DOHH2 (cell line): ENCODE measurements around the gene HDAC3.

Experiments
- H3F3A ChIP-seq: fragments of 200-600 bp; sonication (generic), shearing (Covaris generic); 2 replicates; pipeline ENCODE4 v1.6.0; 2016; ENCODE audit warnings: antibody characterized with exemption, mild to moderate bottlenecking; ENCODE audit not compliant: control insufficient read depth, insufficient read depth
- H3K27ac ChIP-seq: fragments of 200-600 bp; sonication (generic); 2 replicates; pipeline ENCODE4 v1.5.1; 2014; ENCODE audit warnings: low read depth, mild to moderate bottlenecking, low read length, moderate library complexity
- H3K27me3 ChIP-seq: fragments of 200-600 bp; sonication (generic); 2 replicates; pipeline ENCODE4 v1.6.1; 2014; ENCODE audit warnings: mild to moderate bottlenecking, low read length, mixed read lengths; ENCODE audit not compliant: control insufficient read depth
- H3K36me3 ChIP-seq: fragments of 200-600 bp; sonication (generic); 2 replicates; pipeline ENCODE4 v1.6.1; 2014; ENCODE audit warnings: mild to moderate bottlenecking, low read length, moderate library complexity, mixed read lengths; ENCODE audit not compliant: control insufficient read depth
- H3K4me1 ChIP-seq: fragments of 200-600 bp; sonication (generic); 2 replicates; pipeline ENCODE4 v1.6.1; 2014; ENCODE audit warnings: mild to moderate bottlenecking, low read length, mixed read lengths; ENCODE audit not compliant: control insufficient read depth
- H3K4me2 ChIP-seq: fragments of 200-600 bp; sonication (generic); 2 replicates; pipeline ENCODE4 v1.6.0; 2014; ENCODE audit warnings: mild to moderate bottlenecking, low read length, moderate library complexity
- H3K4me3 ChIP-seq: fragments of 200-600 bp; sonication (generic); 2 replicates; pipeline ENCODE4 v1.5.1; 2014; ENCODE audit warnings: mild to moderate bottlenecking, low read length, mixed read lengths
- H3K79me2 ChIP-seq: fragments of 200-600 bp; sonication (generic); 2 replicates; pipeline ENCODE4 v1.6.1; 2014; ENCODE audit warnings: mild to moderate bottlenecking, low read length, mixed read lengths; ENCODE audit not compliant: control insufficient read depth
- H3K9me2 ChIP-seq: fragments of 200-600 bp; sonication (generic); replicated peaks from 2 replicates; pipeline ENCODE4 v1.6.1; 2014; ENCODE audit warnings: mild to moderate bottlenecking, low read length, mixed read lengths; ENCODE audit not compliant: control insufficient read depth
- H3K9me3 ChIP-seq: fragments of 200-600 bp; sonication (generic); 2 replicates; pipeline ENCODE4 v1.6.1; 2014; ENCODE audit warnings: antibody characterized with exemption, low read length, mixed read lengths; ENCODE audit not compliant: control insufficient read depth, insufficient read depth
- H4K20me1 ChIP-seq: fragments of 200-600 bp; sonication (generic); 2 replicates; pipeline ENCODE4 v1.6.0; 2014; ENCODE audit warnings: low read depth, mild to moderate bottlenecking, antibody characterized with exemption, low read length, moderate library complexity; ENCODE audit not compliant: control insufficient read depth, insufficient read depth
- EZH2phosphoT487 ChIP-seq: fragments of 200-600 bp; sonication (generic); IDR thresholded peaks from 2 replicates; pipeline ENCODE4 v1.6.1; 2017; ENCODE audit warnings: borderline replicate concordance, mild to moderate bottlenecking, antibody characterized with exemption, low read length, moderate library complexity, mixed read lengths
- TF ChIP-seq, protein P1 (sequence below): fragments of 200-600 bp; sonication (generic); IDR thresholded peaks from one replicate; pipeline ENCODE4 v1.5.1; 2014; ENCODE audit warnings: antibody characterized with exemption, mild to moderate bottlenecking, low read depth, low read length; ENCODE audit not compliant: poor library complexity, severe bottlenecking

The HDAC3 gene

DNA sequence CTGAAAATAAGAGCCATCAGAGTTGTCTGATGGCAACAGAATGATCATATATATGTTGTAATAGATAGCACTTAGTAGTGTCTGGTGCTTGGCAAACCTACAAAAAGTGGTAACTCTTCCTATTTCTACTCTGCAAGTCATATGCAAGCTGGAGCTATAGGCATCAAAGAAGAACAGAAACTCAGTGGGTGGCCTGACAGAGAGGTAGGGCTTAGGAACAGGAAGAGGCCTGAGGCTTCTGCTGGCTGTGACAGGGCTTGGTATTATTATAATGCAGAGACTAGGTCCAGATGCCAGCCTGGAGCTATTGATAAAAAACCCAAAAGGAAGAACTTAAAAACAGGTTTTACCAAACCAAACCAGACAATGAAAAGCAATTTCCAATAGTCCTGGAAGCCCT is 13.5 kb downstream of the HDAC3 start:
- no peak overlapping the region for H3K27ac ChIP-seq
- no peak for TF ChIP-seq EZH2phosphoT487
- TF ChIP-seq, protein P1, sequence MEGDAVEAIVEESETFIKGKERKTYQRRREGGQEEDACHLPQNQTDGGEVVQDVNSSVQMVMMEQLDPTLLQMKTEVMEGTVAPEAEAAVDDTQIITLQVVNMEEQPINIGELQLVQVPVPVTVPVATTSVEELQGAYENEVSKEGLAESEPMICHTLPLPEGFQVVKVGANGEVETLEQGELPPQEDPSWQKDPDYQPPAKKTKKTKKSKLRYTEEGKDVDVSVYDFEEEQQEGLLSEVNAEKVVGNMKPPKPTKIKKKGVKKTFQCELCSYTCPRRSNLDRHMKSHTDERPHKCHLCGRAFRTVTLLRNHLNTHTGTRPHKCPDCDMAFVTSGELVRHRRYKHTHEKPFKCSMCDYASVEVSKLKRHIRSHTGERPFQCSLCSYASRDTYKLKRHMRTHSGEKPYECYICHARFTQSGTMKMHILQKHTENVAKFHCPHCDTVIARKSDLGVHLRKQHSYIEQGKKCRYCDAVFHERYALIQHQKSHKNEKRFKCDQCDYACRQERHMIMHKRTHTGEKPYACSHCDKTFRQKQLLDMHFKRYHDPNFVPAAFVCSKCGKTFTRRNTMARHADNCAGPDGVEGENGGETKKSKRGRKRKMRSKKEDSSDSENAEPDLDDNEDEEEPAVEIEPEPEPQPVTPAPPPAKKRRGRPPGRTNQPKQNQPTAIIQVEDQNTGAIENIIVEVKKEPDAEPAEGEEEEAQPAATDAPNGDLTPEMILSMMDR, result no peak
- H3F3A ChIP-seq, result peaks cover 9% of the 10 kb centered on the region
- no peak overlapping the region for H3K4me2 ChIP-seq
- no peaks in the 10 kb centered on the region for H3K9me2 ChIP-seq
- H4K20me1 ChIP-seq, result no peaks in the 10 kb centered on the region
- no peak overlapping the region for H3K4me3 ChIP-seq
- H3K27me3 ChIP-seq, result no peaks in the 10 kb centered on the region
- no peaks in the 10 kb centered on the region for H3K9me3 ChIP-seq
- H3K79me2 ChIP-seq, result peaks cover 5% of the 10 kb centered on the region
- H3K4me1 ChIP-seq, result peaks cover 10% of the 10 kb centered on the region
- peaks cover 86% of the 10 kb centered on the region for H3K36me3 ChIP-seq

DNA sequence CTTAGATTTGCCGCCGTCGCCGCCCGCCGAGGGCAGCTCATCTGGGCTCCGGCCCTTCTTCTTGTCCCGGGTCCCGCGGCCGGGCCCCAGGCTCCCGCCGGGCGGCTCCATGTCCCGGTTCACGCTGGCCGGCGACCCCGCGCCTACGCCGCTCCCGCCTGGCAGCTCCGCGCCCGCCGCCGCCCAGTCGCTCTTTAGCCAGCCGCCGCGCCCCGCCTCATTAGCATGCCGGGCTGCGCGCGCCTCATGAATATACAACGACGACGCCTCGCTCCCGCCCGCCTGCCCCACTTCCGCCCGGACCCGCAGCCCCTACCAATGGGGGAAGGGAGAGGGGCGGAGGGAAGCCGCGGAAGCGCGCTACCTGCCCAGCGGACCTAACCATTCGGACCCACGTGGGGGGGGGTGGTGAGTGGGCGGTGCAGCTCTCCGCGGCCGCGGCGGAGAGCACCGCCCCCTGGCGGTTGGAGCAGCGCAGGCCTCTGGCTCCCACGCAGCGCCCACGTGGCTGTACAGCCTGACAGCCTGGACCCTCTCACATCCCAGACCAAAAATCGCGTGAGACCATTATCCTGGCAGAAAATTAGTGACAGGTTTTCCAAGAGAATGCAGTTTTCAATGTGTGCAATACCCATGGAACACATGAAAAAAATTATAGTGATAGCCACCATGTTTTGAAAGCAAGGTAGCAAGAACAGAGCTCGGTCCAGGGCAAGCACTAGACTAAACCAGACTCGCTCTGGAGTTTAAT is 17.7 kb downstream of the HDAC3 start, which contains the start of gene DIAPH1:
DIAPH1 (minus strand) TSS at position 197 of the 751 bp plus-strand sequence; CDS start at position 111, 86 bp downstream.
- peaks cover 45% of the 10 kb centered on the region for H3K4me1 ChIP-seq
- peaks cover 46% of the 10 kb centered on the region for H3K79me2 ChIP-seq
- H3K27ac ChIP-seq, result peak within 1 kb of the TSS; percentile 51
- peaks cover 7% of the 10 kb centered on the region; the same call in 1 of the 2 replicates for H4K20me1 ChIP-seq
- peak within 1 kb of the TSS; percentile 71 for H3K4me3 ChIP-seq
- TF ChIP-seq EZH2phosphoT487, result no peak
- TF ChIP-seq, protein P1, result peak; percentile 98
- H3K4me2 ChIP-seq, result peak within 1 kb of the TSS; percentile 71
- H3K27me3 ChIP-seq, result no peaks in the 10 kb centered on the region
- H3K9me3 ChIP-seq, result no peaks in the 10 kb centered on the region
- peaks cover 62% of the 10 kb centered on the region for H3K36me3 ChIP-seq
- peaks cover 16% of the 10 kb centered on the region for H3F3A ChIP-seq
- H3K9me2 ChIP-seq, result no peaks in the 10 kb centered on the region

DNA sequence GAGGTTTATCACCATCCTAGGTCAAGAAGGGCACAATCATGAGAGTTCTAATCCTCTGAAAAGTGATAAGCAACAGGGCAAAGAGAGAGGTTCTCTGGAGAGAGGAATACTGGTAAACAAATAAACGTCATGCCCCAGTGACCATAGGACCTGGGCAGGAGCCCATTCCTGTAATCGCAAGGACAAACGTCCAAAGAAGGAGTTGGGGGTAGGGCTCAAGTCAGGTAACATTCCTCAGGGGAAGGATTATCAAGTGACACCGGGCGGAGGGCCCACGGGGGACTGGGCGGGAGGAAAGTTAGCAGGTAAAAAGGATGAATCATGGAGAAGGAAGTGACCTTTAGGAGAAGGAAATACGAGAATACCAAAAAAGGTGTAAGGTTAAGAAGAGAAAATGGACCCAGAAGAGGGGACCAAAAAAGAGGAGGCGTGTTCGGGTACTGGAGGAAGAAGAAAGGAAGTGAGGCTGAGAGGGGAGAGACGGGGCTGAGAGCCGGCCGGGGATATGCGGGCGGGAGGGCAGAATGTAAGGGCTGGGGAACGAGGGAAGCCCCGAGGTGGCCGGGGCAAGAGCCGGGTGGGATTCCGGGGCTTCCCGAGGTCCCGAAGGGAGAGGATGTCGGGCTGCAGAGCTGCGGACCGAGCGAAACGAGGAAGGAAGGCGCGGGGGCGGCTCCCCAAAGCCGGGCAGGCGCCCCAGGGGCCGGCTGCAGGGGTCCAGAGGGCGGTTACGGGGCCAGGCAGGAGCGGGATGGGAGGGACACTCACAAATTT is 18.4 kb downstream of the HDAC3 start:
- H3K4me1 ChIP-seq, result peaks cover 47% of the 10 kb centered on the region
- peaks cover 53% of the 10 kb centered on the region for H3K79me2 ChIP-seq
- H3K4me2 ChIP-seq, result peak overlapping the region; percentile 71
- no peaks in the 10 kb centered on the region for H3K27me3 ChIP-seq
- H4K20me1 ChIP-seq, result peaks cover 7% of the 10 kb centered on the region; the same call in 1 of the 2 replicates
- no peaks in the 10 kb centered on the region for H3K9me2 ChIP-seq
- H3K4me3 ChIP-seq, result peak overlapping the region; percentile 71
- peaks cover 16% of the 10 kb centered on the region for H3F3A ChIP-seq
- peak overlapping the region; percentile 51 for H3K27ac ChIP-seq
- TF ChIP-seq, protein P1, result no peak
- TF ChIP-seq EZH2phosphoT487, result no peak
- H3K9me3 ChIP-seq, result no peaks in the 10 kb centered on the region
- peaks cover 54% of the 10 kb centered on the region for H3K36me3 ChIP-seq
